Mesenchymal stem cell (in vitro differentiated cells and primary cell): Measurements from ENCODE around the gene KDM7A.

ENCODE experiments used
- DNase-seq: peaks from one replicate; pipeline ENCODE4 v3.0.0-alpha.2; 2013
- H2AFZ ChIP-seq: one replicate; pipeline ENCODE4 v1.6.1; 2013; ENCODE audit warnings: low read depth, mild to moderate bottlenecking, control low read depth, inconsistent platforms, low read length, moderate library complexity
- H2AK5ac ChIP-seq: 2 replicates; pipeline ENCODE4 v1.6.1; 2013; ENCODE audit warnings: low read length, moderate library complexity, mild to moderate bottlenecking, inconsistent platforms; ENCODE audit not compliant: severe bottlenecking
- H2BK120ac ChIP-seq: one replicate; pipeline ENCODE4 v1.6.1; 2013; ENCODE audit warnings: low read depth, mild to moderate bottlenecking, inconsistent platforms, low read length, moderate library complexity
- H2BK12ac ChIP-seq, 2 experiments: one replicate each; pipeline ENCODE4 v1.6.1; 2013; ENCODE audit warnings: inconsistent platforms in 2 of 2, low read length in 2 of 2, mild to moderate bottlenecking in 2 of 2, moderate library complexity in 2 of 2, control low read depth in 1 of 2
- H2BK15ac ChIP-seq: one replicate; pipeline ENCODE4 v1.6.1; 2013; ENCODE audit warnings: mild to moderate bottlenecking, low read depth, inconsistent platforms; ENCODE audit not compliant: poor library complexity, severe bottlenecking
- H2BK5ac ChIP-seq: 2 replicates; pipeline ENCODE4 v1.6.1; 2013; ENCODE audit warnings: low read depth, mild to moderate bottlenecking, low read length, control low read depth, inconsistent platforms; ENCODE audit not compliant: poor library complexity, severe bottlenecking
- H3K14ac ChIP-seq, 2 experiments: one replicate each; pipeline ENCODE4 v1.6.1; 2013; ENCODE audit warnings: inconsistent platforms in 2 of 2, low read length in 2 of 2, control low read depth in 1 of 2, mild to moderate bottlenecking in 1 of 2, moderate library complexity in 1 of 2
- H3K18ac ChIP-seq, 2 experiments: one replicate each; pipeline ENCODE4 v1.6.1; 2013; ENCODE audit warnings: inconsistent platforms in 2 of 2, low read length in 2 of 2, control low read depth in 1 of 2, low read depth in 1 of 2, mild to moderate bottlenecking in 1 of 2
- H3K23ac ChIP-seq, 2 experiments: one replicate each; pipeline ENCODE4 v1.6.1; 2013; ENCODE audit warnings: inconsistent platforms in 2 of 2, low read length in 2 of 2, mild to moderate bottlenecking in 2 of 2, moderate library complexity in 2 of 2, control low read depth in 1 of 2
- H3K27ac ChIP-seq: 2 replicates; pipeline ENCODE4 v1.5.1; 2013; ENCODE audit warnings: mild to moderate bottlenecking, moderate library complexity, low read length, control low read depth, inconsistent platforms; ENCODE audit not compliant: poor library complexity, severe bottlenecking
- H3K27me3 ChIP-seq, 2 experiments: 2 replicates each; pipeline versions ENCODE4 v1.6.1 to v1.7.0; 2013; ENCODE audit warnings: low read length in 2 of 2, mild to moderate bottlenecking in 2 of 2, moderate library complexity in 2 of 2, control low read depth in 1 of 2, inconsistent platforms in 1 of 2; ENCODE audit not compliant: control insufficient read depth in 1 of 2, insufficient read depth in 1 of 2
- H3K36me3 ChIP-seq, 2 experiments: 2 replicates each; pipeline versions ENCODE4 v1.6.1 to v1.7.0; 2013; ENCODE audit warnings: low read length in 2 of 2, control low read depth in 1 of 2, inconsistent platforms in 1 of 2, low read depth in 1 of 2, mild to moderate bottlenecking in 1 of 2; ENCODE audit not compliant: insufficient read depth in 2 of 2, control insufficient read depth in 1 of 2
- H3K4ac ChIP-seq, 2 experiments: one replicate each; pipeline ENCODE4 v1.6.1; 2013; ENCODE audit warnings: inconsistent platforms in 2 of 2, low read length in 2 of 2, mild to moderate bottlenecking in 2 of 2, moderate library complexity in 2 of 2, control low read depth in 1 of 2, low read depth in 1 of 2
- H3K4me1 ChIP-seq: 2 replicates; pipeline ENCODE4 v1.6.1; 2013; ENCODE audit warnings: low read depth, low read length, control low read depth; ENCODE audit not compliant: control insufficient read depth, insufficient read depth
- H3K4me2 ChIP-seq: 2 replicates; pipeline ENCODE4 v1.6.1; 2013; ENCODE audit warnings: low read length, mild to moderate bottlenecking, inconsistent platforms; ENCODE audit not compliant: poor library complexity, severe bottlenecking
- H3K4me3 ChIP-seq, 2 experiments: 2 replicates each; pipeline versions ENCODE4 v1.5.1 to v1.7.0; 2013; ENCODE audit warnings: low read length in 2 of 2, mild to moderate bottlenecking in 2 of 2, control low read depth in 1 of 2, low read depth in 1 of 2; ENCODE audit not compliant: insufficient read depth in 1 of 2
- H3K79me1 ChIP-seq: replicated peaks from 2 replicates; pipeline ENCODE4 v1.6.1; 2013; ENCODE audit warnings: mild to moderate bottlenecking, control low read depth, low read length, inconsistent platforms; ENCODE audit not compliant: poor library complexity, severe bottlenecking
- H3K9ac ChIP-seq: 2 replicates; pipeline ENCODE4 v1.7.0; 2013; ENCODE audit warnings: mild to moderate bottlenecking, low read length, moderate library complexity
- H3K9me3 ChIP-seq: 2 replicates; pipeline ENCODE4 v1.7.0; 2013; ENCODE audit warnings: mild to moderate bottlenecking, low read length; ENCODE audit not compliant: control insufficient read depth
- H4K8ac ChIP-seq: one replicate; pipeline ENCODE4 v1.6.1; 2013; ENCODE audit warnings: inconsistent platforms, mild to moderate bottlenecking, low read length, moderate library complexity
- H4K91ac ChIP-seq: one replicate; pipeline ENCODE4 v1.6.1; 2013; ENCODE audit warnings: mild to moderate bottlenecking, low read length, inconsistent platforms
- WGBS: methylation state at CpG from one replicate; pipeline ENCODE4 v1.1.7; 2013; ENCODE audit warnings: mixed read lengths; 5-methylcytosine and 5-hydroxymethylcytosine counted together

The KDM7A gene

DNA sequence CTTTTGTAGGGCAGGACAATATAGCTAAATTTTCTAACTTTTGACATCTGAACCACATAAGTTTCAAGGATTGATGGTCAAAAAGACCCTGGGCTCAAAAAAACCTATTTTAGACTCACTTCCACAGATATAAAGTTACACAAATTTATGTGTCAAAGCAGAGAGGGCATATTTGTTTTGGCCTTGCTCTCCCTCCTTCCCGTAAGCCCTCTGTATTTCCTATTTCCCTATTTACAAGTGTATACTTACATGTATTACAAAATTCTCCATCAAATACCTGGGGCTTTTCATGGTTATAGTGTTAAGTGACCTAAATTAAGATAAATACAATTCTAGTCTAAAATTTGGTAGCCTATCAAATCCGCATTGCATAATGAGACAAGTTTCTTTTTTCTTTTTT is 2.6 kb downstream of the KDM7A start:
- H4K91ac ChIP-seq: no peak overlapping the region
- H3K18ac ChIP-seq: no peak overlapping the region
- no peak overlapping the region for H2BK15ac ChIP-seq
- no peak overlapping the region for H3K4ac ChIP-seq
- H2BK5ac ChIP-seq: no peak overlapping the region
- H3K9me3 ChIP-seq: no peaks in the 10 kb centered on the region
- H2AK5ac ChIP-seq: no peak overlapping the region
- no peak overlapping the region for H3K14ac ChIP-seq
- no peak overlapping the region for H3K23ac ChIP-seq
- no peak overlapping the region for H2BK12ac ChIP-seq
- H4K8ac ChIP-seq: no peak overlapping the region
- DNase-seq: no peak
- no peak overlapping the region for H2BK120ac ChIP-seq
- H3K79me1 ChIP-seq: peaks cover 12% of the 10 kb centered on the region
- H3K4me1 ChIP-seq: no peaks in the 10 kb centered on the region
- H2AFZ ChIP-seq: no peak overlapping the region
- H3K36me3 ChIP-seq: peaks cover 0 to 3% of the 10 kb centered on the region in 2 experiments
- peak overlapping the region; percentile 97 for H3K9ac ChIP-seq
- no peak overlapping the region for H3K27ac ChIP-seq
- H3K4me3 ChIP-seq: no peak overlapping the region
- peaks cover 0 to 10% of the 10 kb centered on the region in 2 experiments for H3K27me3 ChIP-seq
- H3K4me2 ChIP-seq: no peak overlapping the region
- 85% methylated on average over 1 of the region's 2 CpGs for WGBS

DNA sequence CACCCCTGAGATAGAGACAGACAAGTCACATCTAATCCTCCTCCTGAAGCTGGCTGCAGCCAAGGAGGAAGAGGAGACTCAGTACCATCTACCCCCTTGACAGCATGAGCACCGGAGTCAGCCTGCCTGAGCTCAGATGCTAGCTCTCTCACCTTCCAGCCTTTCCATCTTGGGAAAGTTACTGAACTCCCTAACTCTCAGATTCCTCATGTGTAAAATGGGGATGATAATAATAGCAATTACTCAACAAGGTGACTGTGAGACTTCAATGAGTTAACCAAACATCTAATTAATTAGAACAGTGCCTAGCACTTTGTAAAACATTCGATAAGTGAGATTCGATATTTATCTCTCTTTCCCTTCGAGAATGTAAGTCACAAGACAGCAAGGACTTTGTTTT is 6.4 kb downstream of the KDM7A start:
- Histone ChIP-seq H3K14ac (no peak overlapping the region), H3K27ac (no peak overlapping the region), H4K8ac (no peak overlapping the region), H3K9ac (no peak overlapping the region), H3K4me3 (no peak overlapping the region), H3K4ac (no peak overlapping the region), H2AK5ac (no peak overlapping the region), H3K27me3 (no peaks in the 10 kb centered on the region), H3K9me3 (no peaks in the 10 kb centered on the region), H3K18ac (peak overlapping the region in 1 of 2 experiments; percentile 34), H2BK120ac (no peak overlapping the region), H2BK15ac (no peak overlapping the region), H4K91ac (no peak overlapping the region), H2BK5ac (no peak overlapping the region), H2AFZ (no peak overlapping the region), H3K79me1 (peaks cover 10% of the 10 kb centered on the region), H3K23ac (no peak overlapping the region), H2BK12ac (no peak overlapping the region), H3K4me2 (no peak overlapping the region), H3K36me3 (peaks cover 0 to 3% of the 10 kb centered on the region in 2 experiments), H3K4me1 (no peaks in the 10 kb centered on the region)
- DNase-seq: no peak
- 92% methylated on average over 3 of the region's 4 CpGs for WGBS

DNA sequence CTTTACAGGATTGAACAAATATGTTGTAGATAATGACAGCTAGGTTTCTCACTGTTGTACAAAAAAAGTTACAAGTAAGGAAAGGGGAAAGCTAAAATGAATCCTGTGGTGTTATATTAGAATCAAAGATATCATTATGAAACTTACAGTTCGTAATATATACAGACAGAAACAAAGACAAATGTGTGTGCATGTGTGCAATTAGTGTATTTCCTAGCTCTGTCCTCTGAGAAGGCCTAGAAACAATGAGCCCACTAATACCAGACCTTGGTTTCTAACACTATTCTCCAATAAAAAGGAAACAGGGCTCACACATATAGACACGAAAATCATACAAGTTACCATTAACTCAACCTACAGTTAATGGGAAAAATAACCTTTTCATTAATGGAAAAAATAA is 8.0 kb downstream of the KDM7A start:
- no peak overlapping the region for H2AFZ ChIP-seq
- no peaks in the 10 kb centered on the region for H3K9me3 ChIP-seq
- no peak overlapping the region for H3K18ac ChIP-seq
- no peak overlapping the region for H3K4ac ChIP-seq
- no peaks in the 10 kb centered on the region for H3K4me1 ChIP-seq
- no peak overlapping the region for H4K8ac ChIP-seq
- WGBS: no CpG with 5 or more reads among the region's 2 CpGs
- no peak for DNase-seq
- H3K27ac ChIP-seq: no peak overlapping the region
- no peak overlapping the region for H2BK12ac ChIP-seq
- no peak overlapping the region for H3K4me2 ChIP-seq
- H3K27me3 ChIP-seq: no peaks in the 10 kb centered on the region
- H3K14ac ChIP-seq: no peak overlapping the region
- no peak overlapping the region for H3K9ac ChIP-seq
- H3K4me3 ChIP-seq: no peak overlapping the region
- peaks cover 15% of the 10 kb centered on the region for H3K79me1 ChIP-seq
- H3K23ac ChIP-seq: no peak overlapping the region
- peaks cover 0 to 3% of the 10 kb centered on the region in 2 experiments for H3K36me3 ChIP-seq
- no peak overlapping the region for H2BK120ac ChIP-seq
- H2AK5ac ChIP-seq: no peak overlapping the region
- H2BK5ac ChIP-seq: no peak overlapping the region
- no peak overlapping the region for H2BK15ac ChIP-seq
- no peak overlapping the region for H4K91ac ChIP-seq

DNA sequence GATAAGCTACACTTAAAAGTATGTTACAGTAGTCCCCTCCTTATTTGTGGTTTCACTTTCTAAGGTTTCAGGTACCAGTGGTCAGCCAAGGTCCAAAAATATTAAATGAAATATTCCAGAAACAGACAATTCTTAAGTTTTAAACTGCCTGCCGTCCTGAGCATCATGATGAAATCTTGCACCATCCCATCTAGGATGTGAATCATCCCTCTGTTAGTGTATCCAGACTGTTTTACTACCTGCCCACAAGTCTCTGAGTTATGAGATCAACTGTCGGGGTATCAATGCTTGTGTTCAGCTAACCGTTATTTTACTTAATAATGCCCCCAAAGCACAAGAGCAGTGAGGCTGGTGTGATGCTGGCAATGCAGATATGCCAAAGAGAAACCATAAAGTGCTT is 11.4 kb downstream of the KDM7A start:
- Histone ChIP-seq H3K27me3 (no peaks in the 10 kb centered on the region), H3K14ac (no peak overlapping the region), H3K23ac (no peak overlapping the region), H3K9ac (peak overlapping the region; percentile 81), H3K27ac (no peak overlapping the region), H3K36me3 (no peaks in the 10 kb centered on the region), H2BK5ac (no peak overlapping the region), H3K79me1 (peaks cover 13% of the 10 kb centered on the region), H2BK120ac (no peak overlapping the region), H3K9me3 (no peaks in the 10 kb centered on the region), H3K18ac (no peak overlapping the region), H3K4me1 (no peaks in the 10 kb centered on the region), H2BK12ac (no peak overlapping the region), H2BK15ac (no peak overlapping the region), H4K91ac (no peak overlapping the region), H3K4me2 (no peak overlapping the region), H2AFZ (no peak overlapping the region), H3K4ac (no peak overlapping the region), H2AK5ac (no peak overlapping the region), H3K4me3 (no peak overlapping the region), H4K8ac (no peak overlapping the region)
- 57% methylated on average over 3 of the region's 3 CpGs for WGBS
- peak; percentile 65 for DNase-seq
